Activated T-helper 9 cell treated with anti-CD3 and anti-CD28 coated beads, Interleukin-2, amount 50 U/mL, for 16 hours (primary cell): ENCODE measurements around the gene RHOBTB3.
"Not testable (repeated sequence)": the region's sequence is repeated elsewhere in the genome, so short reads cannot be mapped to it uniquely, and the experiment has no call there.

Experiments
- DNase-seq: peaks from one replicate; pipeline ENCODE4 v3.0.0-alpha.2; 2020; ENCODE audit warnings: low read depth

Gene RHOBTB3

DNA sequence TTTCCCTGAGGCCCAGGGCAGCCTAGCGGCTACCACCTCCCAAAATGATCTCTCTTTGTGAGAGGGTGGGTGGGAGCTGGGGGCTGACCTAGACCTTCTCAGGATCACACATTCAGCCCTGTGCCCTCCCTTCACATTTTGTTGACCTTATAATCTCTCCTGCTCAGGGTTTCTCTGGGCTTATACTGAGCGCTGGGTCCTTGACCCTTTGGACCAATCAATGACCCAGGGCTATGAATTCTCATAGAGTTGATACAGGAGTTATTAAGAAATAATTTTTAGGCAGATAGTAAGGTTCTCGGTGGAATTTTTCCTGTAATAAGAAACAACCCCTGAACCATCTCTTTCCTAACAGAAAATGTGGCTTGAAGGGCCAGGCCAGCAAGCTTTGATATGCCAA, 69.4 kb downstream of the RHOBTB3 start:
- DNase-seq: no peak

DNA sequence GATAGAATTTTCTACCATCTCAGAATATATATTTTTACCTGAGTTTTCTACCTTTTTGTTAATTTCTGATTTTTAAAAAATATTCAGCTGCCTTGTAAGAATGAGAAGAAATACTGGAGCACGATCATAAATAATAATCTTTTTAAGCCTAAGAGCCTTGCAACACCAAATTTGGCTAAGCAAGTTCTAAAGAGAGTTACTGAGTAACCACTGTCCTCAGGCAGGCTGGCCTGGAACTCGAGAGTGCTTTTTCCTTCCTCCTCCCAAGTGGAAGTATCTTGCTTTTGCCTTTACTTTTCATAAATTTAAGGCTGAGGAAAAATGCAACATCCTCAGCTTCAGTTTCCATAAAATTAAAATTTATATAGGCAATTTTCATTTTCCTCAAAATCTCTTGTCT, 70.4 kb downstream of the RHOBTB3 start:
- no peak for DNase-seq

- no peak for DNase-seq
These were observed 70.8 kb downstream of the RHOBTB3 start for GRCh38 chr5:95801961-95802360.

GRCh38 chr5:95803271-95804148, 72.4 kb downstream of the RHOBTB3 start:
- no peak for DNase-seq

DNA sequence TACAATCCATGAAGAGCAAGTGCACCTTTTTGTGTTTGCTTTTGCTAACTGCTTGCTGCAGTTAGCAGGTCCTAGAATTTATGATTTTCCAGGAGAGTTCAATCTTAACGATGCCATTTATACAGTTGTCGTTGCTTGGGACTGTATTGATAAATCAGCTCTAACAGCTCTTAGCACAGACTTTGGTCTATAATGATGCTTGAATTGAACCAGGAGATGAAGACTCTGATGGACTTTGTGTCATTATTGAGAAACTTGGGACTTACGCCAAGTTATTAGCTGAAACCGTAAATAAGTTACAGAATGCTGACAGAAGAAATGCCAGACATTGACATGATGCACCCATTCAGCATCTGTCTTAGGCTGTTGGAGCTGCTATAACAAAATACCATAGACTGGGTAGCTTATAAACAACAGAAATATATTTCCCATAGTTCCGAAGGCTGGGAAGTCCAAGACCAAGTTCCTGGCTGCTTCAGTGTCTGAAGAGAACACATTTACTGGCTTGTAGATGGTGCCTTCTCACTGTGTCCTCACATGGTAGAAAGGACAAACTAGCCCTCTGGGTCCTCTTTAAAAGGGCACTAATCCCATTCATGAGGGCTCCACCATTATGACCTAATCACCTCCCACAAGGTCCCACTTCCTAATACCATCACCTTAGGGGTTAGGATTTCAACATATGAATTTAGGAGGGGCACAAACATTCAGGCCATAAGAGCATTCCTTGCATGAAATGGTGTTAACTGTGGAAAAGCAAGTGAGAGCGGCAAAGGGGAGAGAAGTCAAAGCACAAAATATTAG, 73.8 kb downstream of the RHOBTB3 start:
- no peak for DNase-seq

- no peak for DNase-seq
These were observed 75.6 kb downstream of the RHOBTB3 start for GRCh38 chr5:95806687-95807086.

DNA sequence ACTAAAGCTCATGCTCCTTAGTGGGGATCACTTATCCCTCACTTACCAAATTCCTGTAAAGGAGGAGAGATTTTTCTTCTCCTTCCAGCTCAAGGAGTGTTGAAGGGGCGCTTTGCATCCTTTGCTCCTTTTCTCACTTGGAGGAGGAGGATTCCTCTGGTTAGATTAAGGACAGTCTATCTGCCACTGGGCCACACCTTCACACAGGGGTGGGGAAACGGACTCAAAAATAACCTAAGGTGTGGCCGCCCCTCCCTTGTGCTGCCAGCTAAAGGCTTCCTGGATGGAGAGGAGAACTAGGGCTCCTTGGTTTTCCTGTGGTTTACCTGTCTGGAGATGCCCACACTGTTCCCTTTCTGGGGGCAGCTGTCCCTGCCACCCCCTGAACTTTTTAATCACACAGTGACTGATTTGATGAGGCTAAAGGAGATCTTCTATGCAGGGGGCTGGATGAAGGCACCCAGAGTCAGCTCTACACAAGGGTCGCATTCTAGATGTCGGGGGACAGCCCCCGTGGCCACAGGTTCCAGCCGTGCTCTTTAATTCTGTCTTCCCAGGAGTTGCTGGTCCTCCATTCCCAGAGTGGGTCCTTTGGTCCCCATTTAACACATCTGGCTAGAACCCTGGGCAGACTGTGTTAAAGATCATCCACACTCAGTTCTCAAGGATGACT, 77.0 kb downstream of the RHOBTB3 start:
- DNase-seq: no peak

DNA sequence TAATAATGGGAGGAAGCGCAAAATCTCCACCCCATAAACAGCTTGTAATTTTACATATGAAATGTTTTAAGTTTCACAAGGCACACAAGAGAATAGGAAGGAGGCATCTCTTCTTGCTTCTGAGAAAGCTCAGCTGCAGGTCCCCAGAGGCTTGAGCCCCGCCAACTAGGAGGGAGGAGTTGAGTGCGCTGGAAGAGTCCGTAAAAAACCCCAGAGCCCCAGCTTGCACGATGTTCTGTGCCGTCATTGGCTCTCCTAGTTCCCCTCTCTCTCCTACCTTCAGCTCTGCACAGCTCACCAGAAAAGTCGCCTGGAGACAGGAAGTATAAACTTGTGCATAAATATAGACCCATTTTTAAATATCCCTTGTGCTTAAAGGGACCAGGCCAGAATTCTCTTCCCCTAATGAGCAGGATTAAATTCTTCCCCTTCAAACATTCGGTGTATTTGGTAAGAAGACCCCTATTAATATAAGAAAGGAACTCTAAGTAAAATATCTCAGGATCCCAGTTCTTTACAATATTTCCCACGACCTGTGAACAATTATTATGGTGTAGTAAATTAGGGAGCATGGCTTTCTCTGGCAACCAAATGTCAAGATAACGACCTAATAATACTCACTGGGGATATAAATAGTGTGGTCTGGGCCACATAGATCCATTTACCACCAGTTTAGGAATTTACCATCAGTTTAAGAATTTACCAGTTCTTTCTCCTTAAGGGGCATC, 77.7 kb downstream of the RHOBTB3 start:
- peak; percentile 58 for DNase-seq

DNA sequence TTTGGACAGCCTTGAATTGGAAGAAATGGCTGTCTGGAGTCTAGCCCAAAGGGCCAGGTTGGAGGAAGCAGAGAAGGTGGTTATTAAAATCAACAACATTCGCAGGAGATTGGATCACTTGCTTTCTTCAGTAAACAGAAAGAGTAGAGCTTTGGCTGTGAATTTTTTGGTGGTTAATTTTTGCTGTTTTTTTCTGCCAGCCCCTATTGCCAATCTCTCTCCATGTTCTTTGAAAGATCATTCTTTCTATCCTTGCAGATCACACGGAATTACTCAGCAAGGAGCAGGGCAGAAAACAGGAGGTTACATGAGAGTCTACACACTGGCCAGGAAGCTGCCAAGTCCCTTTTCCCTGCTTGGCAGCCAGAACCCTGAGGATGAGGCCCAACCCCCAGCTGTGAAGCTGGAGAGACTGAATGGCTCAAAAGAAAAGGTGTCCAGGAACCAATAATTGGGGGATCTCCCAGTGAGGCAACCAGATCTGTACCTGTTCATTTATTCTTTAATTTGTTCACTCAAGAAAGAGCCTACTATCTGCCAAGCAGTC, 78.4 kb downstream of the RHOBTB3 start:
- no peak for DNase-seq

- no peak for DNase-seq
These were observed 79.4 kb downstream of the RHOBTB3 start for GRCh38 chr5:95810305-95811125.

DNA sequence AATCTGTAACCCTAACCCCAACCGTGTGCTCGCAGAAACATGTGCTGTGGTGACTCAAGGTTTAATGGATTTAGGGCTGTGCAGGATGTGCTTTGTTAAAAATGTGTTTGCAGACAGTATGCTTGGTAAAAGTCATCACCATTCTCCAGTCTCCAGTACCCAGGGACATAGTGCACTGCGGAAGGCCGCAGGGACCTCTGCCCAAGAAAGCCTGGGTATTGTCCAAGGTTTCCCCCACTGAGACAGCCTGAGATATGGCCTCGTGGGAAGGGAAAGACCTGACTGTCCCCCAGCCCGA, 79.9 kb downstream of the RHOBTB3 start:
- DNase-seq: not testable (repeated sequence)

GRCh38 chr5:95811461-95812073, 80.4 kb downstream of the RHOBTB3 start:
- DNase-seq: not testable (repeated sequence)

DNA sequence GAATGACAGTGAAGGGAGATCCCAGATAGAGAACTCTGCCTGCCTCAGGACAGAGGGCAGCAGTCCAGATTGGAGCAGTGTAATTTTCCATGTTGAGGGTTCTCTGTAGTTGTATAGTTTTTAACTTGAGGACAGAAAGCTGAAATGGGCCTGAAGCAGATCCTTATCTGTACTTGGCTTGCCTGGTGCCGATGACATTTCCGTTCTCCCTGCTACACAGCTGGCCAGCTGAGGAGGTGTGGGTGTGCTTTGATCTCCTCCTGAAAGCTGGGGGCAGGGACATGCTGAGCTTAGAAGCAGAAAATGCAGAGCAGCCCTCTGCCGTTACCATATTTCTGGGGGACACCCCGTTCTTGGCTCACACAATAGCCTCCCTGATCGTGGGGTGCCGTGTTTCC, 80.9 kb downstream of the RHOBTB3 start:
- no peak for DNase-seq

GRCh38 chr5:95813035-95813434, 81.9 kb downstream of the RHOBTB3 start:
- not testable (repeated sequence) for DNase-seq

DNA sequence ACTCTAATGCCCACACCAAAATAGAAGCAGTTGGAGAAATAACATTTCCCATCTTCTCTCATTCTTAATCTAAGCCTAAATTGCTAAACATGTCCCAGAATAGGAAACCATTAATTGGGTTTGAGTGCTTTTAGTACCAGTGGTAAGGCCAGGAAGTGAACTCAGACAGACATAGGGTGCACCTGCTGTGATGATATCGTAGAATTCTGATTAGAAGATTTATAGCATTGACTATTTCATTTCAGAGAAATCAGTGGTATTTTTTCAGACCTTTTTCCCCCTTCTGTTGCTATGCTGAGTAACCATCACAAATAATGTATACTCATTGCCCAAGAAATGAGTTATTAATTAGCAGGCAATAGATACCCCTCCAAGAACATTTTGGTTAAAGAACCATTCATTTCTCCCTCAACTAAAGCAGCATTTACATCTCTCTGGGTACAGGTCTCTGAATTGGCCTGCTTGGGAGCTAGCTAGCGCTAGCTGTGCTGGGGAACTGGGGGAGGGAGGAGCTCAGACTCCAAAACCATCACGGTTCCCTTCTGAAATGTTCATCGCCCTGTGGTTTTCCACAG, 84.1 kb downstream of the RHOBTB3 start:
- DNase-seq: no peak

DNA sequence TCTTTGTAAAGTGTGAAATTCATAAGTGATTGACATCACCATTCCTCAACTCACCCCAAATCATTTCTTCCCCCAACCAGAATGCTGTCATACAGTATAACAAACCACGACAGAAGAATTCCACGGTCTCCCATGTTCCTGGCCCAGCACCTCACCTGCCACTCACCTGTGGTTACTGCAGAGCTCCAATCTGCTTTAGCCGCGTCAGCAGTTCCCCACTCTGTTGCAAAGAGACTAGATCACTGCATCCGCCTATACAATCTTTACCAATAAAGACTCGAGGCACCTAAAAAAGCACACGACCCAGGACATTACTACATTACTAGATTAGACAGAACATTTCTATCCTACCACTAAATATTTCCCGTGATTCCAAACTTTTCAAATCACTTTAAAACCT, 85.2 kb downstream of the RHOBTB3 start:
- no peak for DNase-seq

DNA sequence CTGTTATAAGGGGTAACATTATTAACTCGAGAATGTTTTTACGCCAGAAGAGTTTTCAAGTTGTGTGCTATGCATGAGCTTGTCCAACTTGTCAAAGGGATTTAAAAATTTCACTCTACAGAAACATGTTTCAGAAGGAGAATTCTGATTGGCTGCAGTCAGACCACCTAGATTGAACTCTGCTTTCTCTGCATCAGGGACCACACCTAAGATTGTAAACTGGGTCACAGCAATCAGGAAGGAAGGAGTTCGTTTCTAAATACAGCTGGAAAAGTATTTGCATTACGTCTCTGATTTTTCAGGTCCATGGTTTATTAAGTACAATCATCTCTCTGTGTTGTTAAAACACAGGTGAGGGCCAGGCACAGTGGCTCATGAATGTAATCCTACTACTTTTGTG, 85.6 kb downstream of the RHOBTB3 start:
- no peak for DNase-seq

GRCh38 chr5:95817430-95817829, 86.3 kb downstream of the RHOBTB3 start:
- DNase-seq: no peak

DNA sequence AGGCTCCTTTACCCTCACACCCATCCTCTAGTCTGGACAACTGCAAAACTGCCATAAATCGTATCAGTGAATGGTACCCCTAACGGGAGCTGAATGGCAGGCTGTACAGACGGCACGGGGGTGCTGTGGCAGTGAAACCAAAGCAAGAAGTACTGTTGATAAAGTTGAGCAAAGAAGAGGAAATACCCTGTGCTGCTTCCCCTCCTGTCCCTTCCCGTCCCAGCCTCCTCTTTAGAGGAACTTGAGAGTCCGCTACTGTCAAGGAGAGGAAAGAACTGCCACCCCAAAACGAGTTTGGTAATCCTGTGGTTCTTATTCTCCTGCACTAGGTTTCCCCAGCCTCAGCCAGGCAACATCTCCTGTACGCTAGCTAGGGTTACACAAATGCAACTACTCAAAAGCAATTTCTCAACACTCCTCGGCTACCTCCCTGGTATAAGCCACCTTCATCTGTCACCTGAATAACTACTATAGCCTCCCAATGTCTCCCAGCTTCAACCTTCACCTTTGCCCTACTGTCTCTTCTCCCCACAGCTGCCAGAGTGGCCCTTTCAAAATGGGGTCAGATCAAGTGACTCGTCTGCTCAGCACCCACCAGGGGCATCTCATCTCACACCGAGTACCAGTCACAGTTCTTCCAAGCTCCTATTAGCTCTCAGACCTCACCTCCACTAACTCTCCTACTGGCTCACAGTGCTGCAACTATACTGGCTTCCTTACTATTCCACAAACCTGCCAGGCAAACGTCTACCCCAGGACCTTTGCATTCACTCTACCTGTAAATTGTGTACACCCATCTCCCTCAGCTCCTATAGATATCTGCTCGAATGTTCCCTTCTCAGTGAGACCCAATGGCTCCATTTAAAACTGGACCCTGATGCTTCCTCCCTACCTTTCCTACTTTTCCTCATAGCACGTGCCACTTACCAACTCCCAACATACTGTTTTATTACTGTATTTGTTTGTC, 87.3 kb downstream of the RHOBTB3 start:
- no peak for DNase-seq
